NCI-H2227 treated with DMSO at 0.1 percent for 48 hours (cell line): ENCODE measurements around the gene ZBED3.
"Not testable (repeated sequence)": the region's sequence is repeated elsewhere in the genome, so short reads cannot be mapped to it uniquely, and the experiment has no call there.

ENCODE experiments used
- DNase-seq: peaks from one replicate; lab custom pipeline; 2025; lab: John Stamatoyannopoulos, UW

The ZBED3 gene, protein sequence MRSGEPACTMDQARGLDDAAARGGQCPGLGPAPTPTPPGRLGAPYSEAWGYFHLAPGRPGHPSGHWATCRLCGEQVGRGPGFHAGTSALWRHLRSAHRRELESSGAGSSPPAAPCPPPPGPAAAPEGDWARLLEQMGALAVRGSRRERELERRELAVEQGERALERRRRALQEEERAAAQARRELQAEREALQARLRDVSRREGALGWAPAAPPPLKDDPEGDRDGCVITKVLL

DNA sequence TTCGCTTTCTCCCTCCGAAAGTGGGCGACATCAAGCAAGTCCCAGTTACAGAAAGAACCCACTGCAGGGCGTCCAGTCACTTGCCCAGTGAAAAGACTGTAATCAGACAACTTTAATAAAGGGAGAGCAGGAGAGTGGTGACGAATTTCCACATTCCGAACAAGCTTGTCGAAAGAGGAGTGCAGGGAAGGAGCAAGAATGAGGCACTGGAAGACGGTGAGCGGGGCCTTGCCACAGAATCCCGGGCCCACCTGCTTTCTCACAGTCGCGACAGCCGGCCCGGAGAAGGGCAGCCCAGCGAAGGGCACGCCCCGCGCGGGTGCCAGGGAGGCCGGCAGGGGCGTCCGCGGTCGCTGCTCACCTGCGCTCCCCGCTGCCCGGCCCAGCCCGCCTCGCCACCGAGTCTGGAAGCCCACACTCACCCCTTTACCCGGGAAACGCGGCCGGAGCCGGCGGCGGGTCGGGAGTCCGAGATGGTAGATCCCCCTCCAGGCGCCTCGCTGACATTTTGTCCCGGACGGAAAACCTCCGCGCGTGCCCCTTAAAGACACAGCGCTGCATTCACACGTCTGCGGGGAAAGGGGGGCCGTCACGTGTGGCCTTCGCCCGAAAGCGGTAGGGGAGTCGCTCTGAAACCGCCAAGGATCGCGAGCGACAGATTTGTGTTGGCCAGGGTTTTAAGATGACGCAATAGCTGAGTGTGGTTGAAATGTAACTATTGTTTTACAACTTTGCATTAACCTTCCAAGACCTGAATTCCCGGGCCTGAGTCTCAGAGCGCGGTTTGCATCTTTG, at the start of gene ZBED3:
Gene ZBED3 (minus strand): TSS at position 597 of the 795 bp plus-strand sequence. CDS start 9,407 bp downstream, outside the sequence.
- peak; percentile 59 for DNase-seq

DNA sequence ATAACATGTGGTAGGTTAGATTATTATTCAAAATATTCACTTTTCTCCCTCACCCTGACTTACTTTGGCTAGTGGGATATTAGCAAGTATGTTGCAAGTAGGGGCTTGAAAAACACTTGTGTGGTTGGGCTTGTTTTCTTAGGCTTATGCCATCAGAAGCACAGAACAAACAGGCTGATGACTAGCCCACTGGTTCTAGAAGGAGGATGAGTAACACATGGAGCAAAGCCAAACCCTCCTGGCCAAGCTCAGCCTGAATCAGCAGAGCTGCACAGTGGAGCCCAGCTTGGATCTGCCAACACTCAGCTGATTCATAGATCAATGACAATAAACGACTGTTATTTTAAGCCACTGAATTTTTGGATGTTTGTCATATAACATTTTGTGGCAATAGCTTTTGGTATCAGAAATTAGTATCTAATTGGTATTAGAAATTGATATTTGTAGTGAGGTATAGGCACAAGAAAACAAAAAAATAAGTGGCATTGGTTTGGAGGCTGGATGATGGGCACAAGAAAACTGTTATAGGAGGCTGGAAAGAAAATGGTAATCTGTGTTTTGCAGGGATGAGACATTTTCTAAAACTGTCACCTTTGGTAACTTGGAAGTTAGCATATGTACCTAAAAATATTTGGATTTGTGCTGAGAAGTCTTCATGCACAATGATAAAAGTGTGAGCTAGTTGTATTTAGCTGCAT, 46.1 kb upstream of the ZBED3 start:
- no peak for DNase-seq

DNA sequence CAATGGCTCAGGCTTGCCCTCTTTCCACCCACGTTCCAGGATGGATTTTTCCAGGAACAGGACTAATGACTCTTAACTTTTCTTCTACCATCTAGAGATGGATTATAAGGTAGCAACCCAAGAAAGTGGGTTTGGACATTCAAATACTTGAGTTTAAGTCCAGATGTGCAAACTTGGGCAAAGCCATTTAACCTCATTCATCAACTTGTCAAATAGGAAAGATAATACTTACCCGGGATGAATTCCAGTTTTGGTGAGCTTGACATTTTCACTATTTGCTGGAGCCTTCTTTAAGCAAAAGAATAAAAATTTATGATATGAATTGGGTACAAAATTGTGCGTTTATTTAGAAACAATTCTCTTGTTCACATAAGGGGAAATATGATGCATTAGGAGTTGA, 44.3 kb upstream of the ZBED3 start:
- DNase-seq = no peak

DNA sequence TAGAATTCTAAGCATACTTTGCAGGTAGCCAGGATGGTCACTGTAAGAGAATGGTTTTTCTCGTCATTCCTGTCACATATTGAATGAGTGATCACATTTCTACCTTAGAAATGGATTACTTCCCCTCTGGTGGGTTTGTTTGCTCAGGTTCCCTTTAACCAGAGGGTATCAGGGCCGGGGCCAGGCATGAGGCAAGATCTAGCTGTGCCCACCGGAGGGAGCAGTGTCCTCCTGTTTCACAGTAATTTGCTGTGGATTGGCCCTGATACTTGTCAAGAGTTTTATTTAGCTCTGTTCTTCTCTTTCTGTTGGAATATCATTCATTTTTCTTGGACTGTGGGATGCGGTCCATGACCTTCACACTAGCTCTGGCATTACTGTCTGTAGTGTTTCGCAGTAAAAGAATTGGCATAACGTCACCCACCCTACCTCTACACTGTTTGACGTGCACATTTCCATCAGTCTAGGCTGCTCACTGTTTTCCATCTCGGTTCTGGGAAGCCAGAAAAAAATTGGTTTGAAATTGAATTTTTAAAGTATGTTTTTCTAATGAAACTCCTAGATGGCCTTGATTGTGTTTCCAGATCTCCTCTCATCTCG, 42.4 kb upstream of the ZBED3 start:
- DNase-seq = no peak

DNA sequence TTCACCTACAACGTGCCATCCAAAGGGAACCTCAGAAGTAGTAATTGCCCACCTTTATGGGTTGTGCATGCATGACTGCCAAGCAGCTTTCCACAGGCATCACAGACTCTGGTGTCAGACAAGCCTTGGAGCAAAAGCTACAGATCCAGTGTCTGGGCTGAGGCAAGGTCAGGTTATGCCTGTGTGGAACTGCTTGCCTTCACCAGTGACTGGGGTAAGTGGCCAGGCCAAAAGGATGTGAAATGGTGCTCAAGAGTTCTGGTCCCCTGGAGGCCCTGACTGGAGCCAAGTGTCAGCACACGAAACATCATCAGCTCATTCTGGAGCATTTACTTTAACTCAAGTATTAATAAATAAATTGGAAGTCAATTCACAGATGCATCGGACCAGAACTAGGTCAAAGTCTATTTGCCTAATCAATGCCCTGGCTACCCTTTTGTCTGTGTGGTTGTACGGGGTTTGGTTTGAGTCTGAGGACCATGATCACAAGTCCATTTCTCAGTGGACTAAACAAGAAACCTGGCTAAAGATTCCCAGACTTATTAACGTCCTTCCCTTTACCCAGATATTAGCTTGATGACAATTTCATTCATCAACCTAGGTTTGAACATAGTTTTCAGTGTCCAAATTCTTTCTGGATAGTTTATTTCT, 41.5 kb upstream of the ZBED3 start:
- no peak for DNase-seq

DNA sequence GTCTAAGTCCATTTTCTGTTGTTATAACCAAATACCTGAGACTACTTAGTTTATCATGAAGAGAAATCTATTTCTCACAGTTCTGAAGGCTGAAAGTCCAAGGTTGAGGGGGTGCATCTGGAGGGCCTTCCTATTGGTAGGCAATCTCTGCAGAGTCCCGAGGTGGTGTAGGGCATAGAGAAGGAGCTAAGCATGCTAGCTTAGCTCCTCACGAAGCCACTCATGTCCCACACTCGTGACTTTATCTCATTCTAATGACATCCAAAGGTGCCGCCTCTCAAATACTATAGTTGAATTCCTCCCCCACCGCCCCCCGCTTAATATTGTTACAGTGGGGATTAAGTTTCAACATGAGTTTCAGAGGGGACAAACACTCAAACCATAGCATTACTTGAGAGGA, 36.0 kb upstream of the ZBED3 start:
- DNase-seq = no peak

DNA sequence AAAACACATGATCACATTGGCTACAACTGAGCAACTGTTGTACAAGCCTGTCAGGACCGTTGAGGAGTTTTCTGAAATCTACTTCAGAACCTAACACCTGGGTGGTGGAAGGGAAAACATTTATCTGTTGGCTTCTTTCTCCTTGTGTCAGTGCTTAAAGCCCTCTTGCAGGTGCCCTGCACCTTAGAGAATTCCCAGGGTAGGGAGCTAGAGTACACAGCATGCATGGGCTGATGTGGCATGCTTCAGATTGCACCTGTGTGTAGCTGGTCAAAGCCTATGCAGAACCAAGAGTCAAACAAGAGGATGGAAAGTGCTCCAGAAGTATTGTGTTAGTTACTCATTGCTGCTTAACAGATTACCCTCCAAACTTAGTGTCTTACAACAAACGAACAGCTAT, 33.6 kb upstream of the ZBED3 start:
- DNase-seq = no peak

DNA sequence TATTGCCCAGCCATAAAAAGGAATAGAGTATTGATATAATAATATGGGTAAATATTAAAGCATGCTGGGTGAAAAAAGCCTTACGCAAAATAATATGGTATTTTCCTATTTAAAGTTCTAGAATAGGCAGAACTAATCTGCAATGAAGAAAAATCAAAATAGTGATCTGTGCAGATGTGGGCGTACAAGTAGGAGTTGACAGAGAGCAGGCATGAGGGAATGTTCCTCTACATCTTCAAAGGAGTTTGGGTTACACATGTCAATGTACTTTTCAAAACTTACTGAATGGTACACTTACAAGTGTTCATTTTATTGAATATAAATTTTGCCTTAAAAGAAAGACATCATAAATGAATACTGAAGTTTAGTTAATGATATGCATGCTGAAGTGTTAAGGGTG, 33.0 kb upstream of the ZBED3 start:
- no peak for DNase-seq

DNA sequence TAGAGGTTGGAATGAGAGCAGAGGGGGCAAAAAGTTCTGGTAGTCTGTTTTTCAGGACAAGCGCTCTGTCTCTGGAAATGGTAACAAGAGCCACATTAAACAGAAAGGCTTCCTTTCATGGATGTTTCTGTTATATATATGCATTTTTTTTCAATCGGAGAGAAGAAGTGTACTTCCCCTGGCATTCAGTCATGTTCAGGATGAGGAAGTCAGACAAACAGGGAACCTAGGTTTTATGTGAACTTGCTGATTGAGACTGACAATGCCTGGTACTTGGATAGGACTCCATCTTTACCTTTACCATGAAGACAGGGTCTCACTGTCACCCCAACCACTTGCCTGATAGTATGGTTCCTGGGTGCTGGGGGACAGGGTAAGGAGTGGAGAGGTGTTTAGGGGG, 30.1 kb upstream of the ZBED3 start:
- no peak for DNase-seq

DNA sequence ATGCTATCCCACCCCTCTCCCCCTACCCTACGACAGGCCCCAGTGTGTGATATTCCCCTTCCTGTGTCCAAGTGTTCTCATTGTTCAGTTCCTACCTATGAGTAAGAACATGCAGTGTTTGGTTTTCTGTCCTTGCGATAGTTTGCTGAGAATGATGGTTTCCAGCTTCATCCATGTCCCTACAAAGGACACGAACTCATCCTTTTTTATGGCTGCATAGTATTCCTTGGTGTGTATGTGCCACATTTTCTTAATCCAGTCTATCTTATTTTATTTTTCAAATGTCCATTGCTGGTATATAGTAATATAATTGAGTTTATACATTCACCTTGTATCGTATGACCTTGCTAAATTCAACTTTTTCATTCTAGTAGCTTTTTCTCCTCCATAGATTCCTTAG, 19.9 kb upstream of the ZBED3 start:
- DNase-seq = not testable (repeated sequence)

DNA sequence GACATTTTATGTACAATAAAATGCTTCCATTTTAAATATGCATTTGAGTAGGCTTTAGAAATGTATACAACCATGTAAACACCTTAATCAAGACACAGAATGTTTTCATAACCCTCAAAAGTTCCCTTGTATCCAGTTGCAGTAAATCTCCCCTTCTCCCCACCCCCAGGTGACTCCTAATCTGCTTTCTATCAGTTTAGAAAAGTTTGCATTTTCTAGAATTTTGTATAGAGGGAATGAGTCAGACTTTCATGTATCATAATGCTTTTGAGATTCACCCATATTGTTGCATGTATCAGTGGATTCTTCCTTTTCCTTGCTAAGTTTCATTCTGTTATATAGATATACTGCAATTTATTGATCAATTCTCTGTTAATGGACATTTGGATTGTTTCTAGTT, 17.7 kb upstream of the ZBED3 start:
- DNase-seq = no peak

DNA sequence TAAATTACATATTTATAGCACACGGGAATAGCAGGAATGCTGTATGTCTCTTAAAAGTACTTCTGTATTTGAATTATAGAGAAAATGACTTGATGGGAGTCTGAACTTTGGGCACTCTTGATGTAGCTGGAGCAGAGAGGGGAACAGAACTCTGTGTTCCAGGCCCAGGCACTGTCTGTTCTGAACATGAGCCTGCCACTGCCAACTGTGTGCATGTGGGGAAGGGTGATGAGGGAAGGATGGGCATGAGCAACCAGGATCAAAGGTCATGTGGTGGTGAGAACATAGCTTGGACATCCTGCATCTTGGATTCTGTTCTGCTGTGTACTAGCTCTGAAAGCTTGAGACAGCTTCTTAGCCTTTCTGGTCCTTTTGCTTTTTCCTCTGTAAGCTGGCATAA, 16.4 kb upstream of the ZBED3 start:
- no peak for DNase-seq

DNA sequence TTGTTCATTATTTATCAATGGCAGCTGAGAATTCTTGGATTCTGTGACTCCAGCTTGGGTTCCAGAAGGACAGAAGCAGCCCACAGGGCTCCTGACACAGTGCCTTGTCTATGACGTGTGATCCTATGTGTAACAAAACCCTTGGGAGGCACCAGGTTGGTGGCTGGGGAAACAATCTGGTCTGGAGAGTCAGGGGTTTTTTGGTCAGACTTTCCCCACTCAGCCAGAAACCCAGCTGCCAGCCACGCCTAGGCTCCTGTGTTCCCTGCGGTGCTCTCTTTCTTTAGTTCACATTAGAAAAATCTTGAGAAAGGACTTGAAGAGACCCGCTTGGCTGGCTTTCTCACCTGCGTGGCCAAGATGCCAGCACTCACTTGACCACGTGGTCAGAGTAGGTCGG, 15.5 kb upstream of the ZBED3 start:
- DNase-seq = no peak

DNA sequence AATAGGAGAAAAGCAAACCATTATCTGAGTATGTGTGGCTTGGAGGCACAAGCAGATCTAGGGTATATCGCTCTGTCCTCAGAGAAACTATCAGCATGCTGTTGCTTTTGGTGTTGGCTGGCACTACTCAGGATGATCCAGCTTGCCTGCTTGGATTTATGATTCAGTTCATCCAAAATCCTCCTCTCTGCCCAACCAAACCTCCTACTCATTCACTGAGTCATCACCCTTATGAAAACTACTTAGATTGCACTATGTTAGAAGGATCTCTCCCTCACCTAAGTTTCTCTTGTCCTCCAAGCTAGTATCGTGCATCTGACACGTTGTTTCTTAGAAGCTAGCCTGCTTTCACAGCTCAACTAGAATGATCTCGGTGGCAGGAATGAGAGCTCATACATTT, 14.2 kb upstream of the ZBED3 start:
- no peak for DNase-seq

DNA sequence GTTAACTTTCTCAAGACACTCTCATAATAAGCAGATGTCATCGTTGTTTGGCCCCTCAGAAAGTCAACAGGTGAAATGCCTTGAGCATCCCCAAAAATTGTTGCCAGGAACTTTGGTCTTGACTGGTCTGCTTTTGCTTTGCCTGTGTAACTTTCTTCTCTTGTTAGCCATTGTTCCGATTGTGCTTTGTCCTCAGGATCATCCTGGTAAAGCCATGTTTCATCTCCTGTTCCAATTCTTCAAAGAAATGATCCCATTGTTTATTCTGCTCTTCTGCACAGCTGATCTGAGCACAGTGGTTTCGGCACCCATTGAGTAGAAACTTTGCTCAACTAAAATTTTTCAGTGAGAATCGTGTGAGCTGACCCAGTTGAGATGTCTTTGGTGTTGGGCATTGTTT, 8.1 kb upstream of the ZBED3 start:
- DNase-seq = no peak

DNA sequence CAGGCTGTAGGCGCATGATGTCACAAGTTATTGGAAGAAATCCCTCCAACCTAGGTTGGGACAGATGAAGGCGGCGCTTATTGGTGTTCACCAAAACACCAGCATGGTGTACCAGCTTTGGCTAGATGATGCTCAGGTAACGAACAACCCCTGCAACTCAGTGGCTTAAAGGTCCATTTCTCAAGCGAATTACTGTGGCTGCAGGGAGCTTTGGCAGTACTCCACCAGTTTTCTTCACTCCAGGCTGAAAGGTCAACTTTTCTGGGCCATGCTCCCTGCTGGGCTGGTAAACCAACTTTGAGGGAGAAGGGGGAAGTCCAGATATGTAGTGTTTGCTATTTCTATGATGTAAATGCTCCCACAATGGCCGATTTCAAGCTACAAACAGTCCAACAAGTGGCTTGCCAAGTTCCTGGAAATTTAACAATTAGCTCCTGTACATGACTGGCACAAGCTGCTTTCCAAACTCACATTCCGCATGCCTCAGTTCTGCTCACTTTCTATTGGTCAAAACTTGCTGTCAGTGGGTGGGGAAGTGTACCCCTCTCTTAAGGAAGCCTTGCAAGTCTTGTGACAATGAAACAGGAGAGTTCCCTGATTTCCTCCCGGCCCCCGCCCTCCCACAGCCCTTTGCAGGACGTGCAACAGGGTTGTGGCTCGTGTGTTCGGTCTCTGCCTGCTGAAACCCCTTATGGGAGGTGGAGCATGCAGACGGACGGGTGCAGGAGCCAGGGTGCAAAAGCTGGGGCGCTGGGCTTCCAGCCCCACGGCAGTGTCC, 588 bp upstream of the ZBED3 start:
- peak; percentile 37 for DNase-seq

DNA sequence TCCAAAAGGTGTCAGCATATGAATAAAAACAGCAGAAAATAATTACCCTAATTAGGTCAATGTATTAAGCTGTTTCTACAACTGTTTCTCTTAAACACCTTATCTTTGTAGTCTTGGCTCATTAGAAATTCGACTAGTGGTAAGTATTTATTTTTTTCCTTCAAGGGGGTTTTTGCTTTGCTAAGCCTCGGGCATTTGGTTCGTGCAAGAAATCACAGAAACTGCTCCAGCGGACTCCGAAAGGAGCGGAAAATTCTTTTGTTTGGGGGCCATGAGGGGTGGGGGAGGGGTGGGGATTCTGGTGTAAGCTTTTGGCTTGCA, 757 bp downstream of the ZBED3 start:
- DNase-seq = no peak

DNA sequence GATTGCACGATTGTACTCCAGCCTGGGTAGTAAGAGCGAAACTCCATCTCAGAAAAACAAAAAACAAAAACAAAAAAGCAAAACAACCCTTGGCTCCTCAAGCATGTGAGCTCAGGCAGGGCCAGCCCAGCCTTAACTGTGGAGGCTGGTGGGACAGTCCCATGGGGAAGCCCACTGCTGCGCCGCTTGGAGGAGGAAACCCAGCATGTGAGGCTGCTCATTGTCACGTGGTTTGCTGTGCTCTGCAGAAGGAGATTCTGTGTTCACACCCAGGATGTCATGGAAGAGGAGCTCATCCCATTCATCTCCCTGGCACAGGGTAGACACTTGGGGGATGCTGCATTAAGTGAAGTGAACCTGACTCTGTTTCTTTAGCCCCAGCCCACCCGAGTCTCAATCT, 4.0 kb downstream of the ZBED3 start:
- no peak for DNase-seq

DNA sequence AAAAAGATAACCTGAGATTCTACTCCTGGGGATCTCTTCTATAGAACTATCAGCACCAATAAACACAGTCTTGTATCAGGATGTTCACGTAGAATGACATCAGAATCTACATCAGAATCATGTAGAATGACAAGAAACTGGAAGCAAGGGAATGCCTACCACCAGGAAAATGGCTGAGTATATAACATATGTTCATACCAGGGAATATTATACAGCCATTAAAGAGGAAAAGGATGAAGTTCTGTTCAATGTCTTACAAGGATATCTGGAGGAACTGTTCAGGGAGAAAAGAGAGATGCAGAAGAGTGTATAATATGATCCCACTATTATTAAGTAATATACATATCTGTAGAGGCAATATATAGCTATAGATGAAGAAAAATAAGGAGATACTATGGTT, 4.8 kb downstream of the ZBED3 start:
- DNase-seq = no peak

DNA sequence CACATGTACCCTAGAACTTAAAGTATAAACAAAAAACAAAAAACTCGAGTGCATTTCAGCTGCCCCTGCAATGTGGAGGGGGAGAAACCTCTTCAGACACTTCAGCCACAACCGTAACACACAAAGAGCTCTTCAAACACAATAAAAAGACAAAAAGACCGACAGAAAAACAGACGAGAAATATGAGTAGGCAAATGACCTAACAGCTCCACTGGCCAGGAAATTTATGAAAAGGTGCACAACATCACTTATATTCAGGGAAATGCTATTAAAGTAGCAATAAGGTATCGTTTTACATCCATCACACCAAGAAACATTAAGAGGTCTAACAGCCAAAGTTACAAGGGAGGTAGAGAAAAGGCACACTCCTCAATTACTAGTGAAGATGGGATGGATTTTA, 6.2 kb downstream of the ZBED3 start:
- DNase-seq = no peak

DNA sequence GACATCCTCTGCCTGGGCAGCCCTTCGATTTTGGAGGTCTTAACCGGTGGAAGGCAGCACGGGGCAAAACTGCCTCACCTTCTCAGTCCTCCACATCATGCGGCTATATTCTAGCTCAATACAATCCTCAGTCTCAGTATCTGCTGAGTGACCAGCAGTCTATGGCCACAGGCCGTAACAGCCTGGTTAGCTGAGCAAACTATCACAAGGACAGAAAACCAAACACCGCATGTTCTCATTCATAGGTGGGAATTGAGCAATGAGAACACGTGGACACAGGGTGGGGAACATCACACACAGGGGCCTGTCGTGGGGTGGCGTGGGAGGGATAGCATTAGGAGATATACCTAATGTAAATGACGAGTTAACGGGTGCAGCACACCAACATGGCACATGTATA, 6.6 kb downstream of the ZBED3 start:
- not testable (repeated sequence) for DNase-seq

DNA sequence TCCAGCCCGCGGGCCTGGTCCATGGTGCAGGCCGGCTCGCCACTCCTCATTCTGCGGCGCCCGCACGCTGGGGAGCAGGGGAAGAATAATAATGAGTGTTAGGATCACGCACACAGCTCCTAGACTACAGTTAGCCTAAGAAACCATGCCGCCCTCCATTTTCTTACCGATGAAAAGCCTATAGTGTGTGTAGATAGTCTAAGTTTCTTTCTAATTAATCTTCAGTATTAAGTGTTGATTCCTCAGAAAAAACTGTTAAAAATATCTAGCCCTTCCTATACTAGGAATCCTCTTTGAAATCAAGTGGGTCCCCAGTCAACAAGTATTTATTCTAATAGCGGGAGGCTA, 9.3 kb downstream of the ZBED3 start:
- peak; percentile 48 for DNase-seq
